Liver (tissue), 3 donors: ENCODE results near the gene KLHDC10.

Source experiments
- HNF4G ChIP-seq: IDR thresholded peaks from 2 replicates; pipeline ENCODE4 v1.6.1; 2016; ENCODE audit warnings: antibody characterized with exemption
- JUND ChIP-seq, 2 donors: IDR thresholded peaks; 2 replicates each; pipeline ENCODE4 v1.6.1; 2016; ENCODE audit warnings: antibody characterized with exemption in 2 of 2
- RAD21 ChIP-seq, 2 donors: IDR thresholded peaks; 2 replicates each; pipeline ENCODE4 v1.6.1; 2016; ENCODE audit warnings: antibody characterized with exemption in 2 of 2, mild to moderate bottlenecking in 2 of 2
- SP1 ChIP-seq: IDR thresholded peaks from 2 replicates; pipeline ENCODE4 v1.6.1; 2018; ENCODE audit warnings: antibody characterized with exemption, mild to moderate bottlenecking
- TAF1 ChIP-seq: conservative IDR thresholded peaks from 2 replicates; pipeline ENCODE4 v1.6.1; 2016; ENCODE audit warnings: antibody characterized with exemption, mild to moderate bottlenecking
- TF ChIP-seq, protein P1 (sequence below): fragments of 150-350 bp; IDR thresholded peaks from 2 replicates; pipeline ENCODE4 v1.5.1; 2017; ENCODE audit warnings: improper control_type of control experiment, low read depth, low read length; ENCODE audit not compliant: missing input control
- TF ChIP-seq, protein P2 (sequence below): IDR thresholded peaks from 2 replicates; pipeline ENCODE4 v1.6.1; 2016; ENCODE audit warnings: antibody characterized with exemption
- donor health status: healthy.
- donor health status: healthy.

DNA sequence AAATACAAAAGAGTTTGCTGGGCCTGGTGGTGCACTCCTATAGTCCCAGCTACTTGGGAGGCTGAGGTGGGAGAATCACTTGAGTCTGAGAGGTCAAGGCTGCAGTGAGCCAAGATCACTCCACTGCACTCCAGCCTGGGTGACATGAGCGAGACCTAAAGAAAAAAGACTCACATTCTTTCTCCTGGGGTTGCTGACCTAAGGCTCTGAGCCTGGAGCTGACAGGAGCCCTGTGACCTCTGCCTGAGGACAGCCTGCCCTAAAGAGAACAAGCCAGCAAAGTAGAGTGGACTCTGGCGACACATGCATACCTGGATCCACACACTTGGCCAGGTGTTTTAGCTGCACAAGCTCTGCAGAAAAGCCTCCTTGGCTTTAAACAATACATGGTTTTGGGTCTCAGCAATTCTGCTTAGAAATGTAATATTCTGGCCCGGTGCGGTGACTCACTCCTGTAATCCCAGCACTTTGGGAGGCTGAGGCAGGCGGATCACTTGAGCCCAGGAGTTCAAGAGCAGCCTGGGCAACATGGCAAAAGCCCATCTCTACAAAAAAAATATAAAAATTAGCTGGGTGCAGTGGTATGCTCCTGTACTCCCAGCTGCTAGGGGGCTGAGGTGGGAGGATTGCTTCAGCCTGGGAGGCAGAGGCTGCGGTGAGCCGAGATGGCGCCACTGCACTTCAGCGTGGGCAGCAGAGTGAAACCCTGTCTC, 76.5 kb downstream of the KLHDC10 start:
- no peak for TF ChIP-seq SP1
- TF ChIP-seq, protein P1, sequence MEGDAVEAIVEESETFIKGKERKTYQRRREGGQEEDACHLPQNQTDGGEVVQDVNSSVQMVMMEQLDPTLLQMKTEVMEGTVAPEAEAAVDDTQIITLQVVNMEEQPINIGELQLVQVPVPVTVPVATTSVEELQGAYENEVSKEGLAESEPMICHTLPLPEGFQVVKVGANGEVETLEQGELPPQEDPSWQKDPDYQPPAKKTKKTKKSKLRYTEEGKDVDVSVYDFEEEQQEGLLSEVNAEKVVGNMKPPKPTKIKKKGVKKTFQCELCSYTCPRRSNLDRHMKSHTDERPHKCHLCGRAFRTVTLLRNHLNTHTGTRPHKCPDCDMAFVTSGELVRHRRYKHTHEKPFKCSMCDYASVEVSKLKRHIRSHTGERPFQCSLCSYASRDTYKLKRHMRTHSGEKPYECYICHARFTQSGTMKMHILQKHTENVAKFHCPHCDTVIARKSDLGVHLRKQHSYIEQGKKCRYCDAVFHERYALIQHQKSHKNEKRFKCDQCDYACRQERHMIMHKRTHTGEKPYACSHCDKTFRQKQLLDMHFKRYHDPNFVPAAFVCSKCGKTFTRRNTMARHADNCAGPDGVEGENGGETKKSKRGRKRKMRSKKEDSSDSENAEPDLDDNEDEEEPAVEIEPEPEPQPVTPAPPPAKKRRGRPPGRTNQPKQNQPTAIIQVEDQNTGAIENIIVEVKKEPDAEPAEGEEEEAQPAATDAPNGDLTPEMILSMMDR = no peak
- no peak for TF ChIP-seq RAD21 (IDR thresholded peaks at IDR 0.05)
- no peak for TF ChIP-seq JUND (IDR thresholded peaks at IDR 0.05)
- TF ChIP-seq HNF4G = no peak
- TF ChIP-seq TAF1 = no peak
- TF ChIP-seq, protein P2, sequence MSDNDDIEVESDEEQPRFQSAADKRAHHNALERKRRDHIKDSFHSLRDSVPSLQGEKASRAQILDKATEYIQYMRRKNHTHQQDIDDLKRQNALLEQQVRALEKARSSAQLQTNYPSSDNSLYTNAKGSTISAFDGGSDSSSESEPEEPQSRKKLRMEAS = no peak
